HG03280 (cell line): ENCODE results near the gene PCSK4.
"Not testable (repeated sequence)": the region's sequence is repeated elsewhere in the genome, so short reads cannot be mapped to it uniquely, and the experiment has no call there.

ENCODE experiments used
- ATAC-seq: cut with Tn5 transposase; IDR thresholded peaks from one replicate; pipeline ENCODE4 v1.9.1; 2021; ENCODE audit warnings: mild to moderate bottlenecking, moderate library complexity; ENCODE audit not compliant: unreplicated experiment

PCSK4 gene

GRCh38 chr19:1522838-1523237 is 32.7 kb upstream of the PCSK4 start:
- no peak for ATAC-seq

- ATAC-seq, result no peak
Measured at GRCh38 chr19:1522061-1522460, 31.9 kb upstream of the PCSK4 start.

GRCh38 chr19:1521636-1522035 is 31.5 kb upstream of the PCSK4 start:
- no peak for ATAC-seq

- no peak for ATAC-seq
Measured at GRCh38 chr19:1520203-1520780, 30.1 kb upstream of the PCSK4 start.

GRCh38 chr19:1519802-1520201 is 29.7 kb upstream of the PCSK4 start:
- ATAC-seq, result not testable (repeated sequence)

- no peak for ATAC-seq
Measured at GRCh38 chr19:1518471-1518870, 28.3 kb upstream of the PCSK4 start.

- ATAC-seq, result no peak
Measured at GRCh38 chr19:1516395-1516753, 26.2 kb upstream of the PCSK4 start.

- ATAC-seq, result no peak
Measured at GRCh38 chr19:1514986-1515721, 25.0 kb upstream of the PCSK4 start.

- no peak for ATAC-seq
Measured at GRCh38 chr19:1514295-1514661, 24.1 kb upstream of the PCSK4 start.

- no peak for ATAC-seq
Measured at GRCh38 chr19:1513499-1514294, 23.5 kb upstream of the PCSK4 start.

- ATAC-seq, result no peak
Measured at GRCh38 chr19:1512671-1513498, 22.7 kb upstream of the PCSK4 start, which contains the start of gene ADAMTSL5. ADAMTSL5 (minus strand) TSS chr19:1513019; CDS start chr19:1510943, 2,076 bp downstream.

GRCh38 chr19:1511318-1512317 is 21.5 kb upstream of the PCSK4 start:
- ATAC-seq, result no peak

- ATAC-seq, result no peak
Measured at GRCh38 chr19:1510807-1511206, 20.7 kb upstream of the PCSK4 start.

- ATAC-seq, result no peak
Measured at GRCh38 chr19:1510442-1510806, 20.3 kb upstream of the PCSK4 start.

- no peak for ATAC-seq
Measured at GRCh38 chr19:1509602-1510441, 19.7 kb upstream of the PCSK4 start.

GRCh38 chr19:1508507-1508856 is 18.3 kb upstream of the PCSK4 start:
- ATAC-seq, result no peak

- no peak for ATAC-seq
Measured at GRCh38 chr19:1507763-1508506, 17.8 kb upstream of the PCSK4 start.

GRCh38 chr19:1507192-1507660 is 17.1 kb upstream of the PCSK4 start:
- no peak for ATAC-seq
